CD4-positive, alpha-beta T cell treated with Interleukin-21 for 1 hour (primary cell): Measurements from ENCODE around the gene KLF13.

ENCODE experiments used
- DNase-seq: peaks from one replicate; pipeline ENCODE4 v3.0.0-alpha.2; 2020

Gene KLF13

GRCh38 chr15:31407851-31408250 is 81.2 kb downstream of the KLF13 start:
- no peak for DNase-seq

DNA sequence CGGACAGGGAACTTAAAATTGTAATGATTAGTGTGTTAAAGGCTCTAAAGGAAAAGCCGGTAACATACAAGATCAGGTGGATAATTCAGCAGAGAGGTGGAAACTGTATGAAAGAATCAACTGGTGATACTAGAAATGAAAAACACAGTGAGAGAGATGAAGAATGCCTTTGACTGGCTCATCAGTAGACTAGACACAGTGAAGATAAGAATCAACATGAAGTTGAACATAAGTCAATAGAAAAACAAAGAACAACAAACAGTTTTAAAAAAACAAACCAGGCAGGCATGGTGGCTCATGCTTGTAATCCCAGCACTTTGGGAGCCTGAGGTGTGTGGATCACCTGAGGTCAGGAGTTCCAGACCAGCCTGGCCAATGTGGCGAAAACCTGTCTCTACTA is 82.1 kb downstream of the KLF13 start:
- no peak for DNase-seq

- no peak for DNase-seq
These were observed 82.5 kb downstream of the KLF13 start for GRCh38 chr15:31409171-31409570.

DNA sequence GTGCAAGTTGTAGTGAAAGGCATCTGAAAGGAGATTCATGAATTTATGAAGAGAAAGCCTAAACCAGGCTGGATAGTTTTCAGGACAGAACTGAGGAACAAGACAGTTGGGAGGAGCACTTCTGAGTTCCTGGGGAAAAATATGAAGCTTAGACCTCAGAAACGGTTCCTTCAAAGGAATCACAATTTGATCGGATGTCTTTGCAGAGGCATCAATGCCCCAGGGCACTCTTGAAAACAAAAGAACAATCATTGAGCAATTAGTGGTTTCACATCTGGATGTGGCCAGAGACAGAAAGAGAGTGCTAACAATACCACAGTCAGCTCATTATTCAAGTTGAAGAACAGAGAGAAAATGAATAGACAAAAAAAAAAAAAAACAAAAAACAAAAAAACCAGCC is 86.2 kb downstream of the KLF13 start:
- no peak for DNase-seq

DNA sequence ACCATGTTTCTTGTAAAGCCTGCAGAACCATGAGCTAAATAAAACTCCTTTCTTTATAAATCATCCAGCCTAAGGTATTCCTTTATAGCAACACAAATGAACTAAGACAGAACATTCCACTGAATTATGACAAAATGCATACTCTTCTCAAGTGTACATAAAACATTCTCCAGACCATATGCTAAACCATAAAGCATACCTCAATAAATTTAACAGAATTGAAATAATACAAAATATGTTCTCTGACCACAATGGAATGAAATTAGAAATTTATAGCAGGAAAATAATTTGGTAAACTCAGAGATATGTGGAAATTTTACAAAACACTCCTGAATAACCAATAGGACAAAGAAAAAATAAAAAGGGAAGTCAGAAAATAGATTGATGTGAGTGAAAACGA is 88.6 kb downstream of the KLF13 start:
- DNase-seq, result no peak

GRCh38 chr15:31419820-31420219 is 93.2 kb downstream of the KLF13 start:
- DNase-seq, result no peak

DNA sequence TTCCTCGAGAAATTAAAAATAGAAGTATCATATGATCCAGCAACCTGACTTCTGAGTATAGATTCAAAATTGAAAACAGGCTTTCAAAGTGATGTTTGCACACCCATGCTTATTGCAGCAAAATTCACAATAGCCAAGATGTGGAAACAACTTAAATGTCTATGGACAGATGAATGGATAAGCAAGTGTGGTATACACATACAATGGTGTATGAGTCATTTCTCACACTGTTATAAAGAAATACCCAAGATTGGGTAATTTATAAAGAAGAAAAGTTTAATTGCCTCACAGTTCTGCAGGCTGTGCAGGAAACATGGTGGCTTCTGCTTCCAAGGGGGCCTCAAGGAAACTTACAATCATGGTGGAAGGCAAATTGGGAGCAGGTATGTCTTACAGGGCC is 100.8 kb downstream of the KLF13 start:
- DNase-seq, result no peak
